8988T (cell line): ENCODE measurements around the gene C5orf47.
A peak's percentile ranks its signal among the peaks of the same experiment; 100 is the strongest.

Source experiments
- DNase-seq: peaks from one replicate; pipeline ENCODE4 v3.0.0; 2011

The C5orf47 gene

DNA sequence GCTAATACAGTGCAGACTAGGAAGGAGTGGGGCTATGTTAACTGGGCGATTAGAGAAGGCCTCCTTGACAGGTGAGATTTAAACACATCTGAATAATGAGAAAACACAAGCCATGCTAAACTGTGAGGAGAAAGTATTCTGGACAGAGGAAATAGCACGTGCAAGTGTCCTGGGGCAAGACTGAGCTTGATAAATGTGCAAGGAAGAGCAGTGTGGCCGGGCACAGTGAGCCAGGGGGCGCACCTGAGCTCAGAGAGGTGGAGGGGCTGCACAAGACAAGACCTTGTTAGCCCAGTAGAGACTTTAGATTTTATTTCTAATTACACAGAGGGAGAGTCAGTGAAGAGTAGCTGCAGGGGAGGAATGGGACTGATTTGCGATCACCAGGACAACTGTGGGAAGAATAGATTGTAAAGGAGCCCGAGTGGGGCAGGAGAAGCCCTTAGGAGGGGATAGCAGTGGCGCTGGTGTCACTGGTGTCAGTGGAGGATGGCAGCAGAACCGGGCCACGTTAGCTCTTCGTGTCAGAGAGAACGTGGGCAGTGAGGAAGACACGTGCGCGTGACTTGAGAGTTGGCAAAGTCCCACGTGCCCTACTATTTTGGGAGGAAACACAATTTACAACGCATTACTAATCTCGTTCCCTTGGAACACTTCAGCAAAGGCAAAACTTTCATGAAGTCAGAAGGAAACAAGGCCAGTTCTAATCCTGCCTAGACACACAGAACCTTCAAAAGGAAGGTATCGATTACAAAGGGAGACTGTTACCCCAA lies 17.9 kb upstream of the C5orf47 start:
- DNase-seq, result no peak

DNA sequence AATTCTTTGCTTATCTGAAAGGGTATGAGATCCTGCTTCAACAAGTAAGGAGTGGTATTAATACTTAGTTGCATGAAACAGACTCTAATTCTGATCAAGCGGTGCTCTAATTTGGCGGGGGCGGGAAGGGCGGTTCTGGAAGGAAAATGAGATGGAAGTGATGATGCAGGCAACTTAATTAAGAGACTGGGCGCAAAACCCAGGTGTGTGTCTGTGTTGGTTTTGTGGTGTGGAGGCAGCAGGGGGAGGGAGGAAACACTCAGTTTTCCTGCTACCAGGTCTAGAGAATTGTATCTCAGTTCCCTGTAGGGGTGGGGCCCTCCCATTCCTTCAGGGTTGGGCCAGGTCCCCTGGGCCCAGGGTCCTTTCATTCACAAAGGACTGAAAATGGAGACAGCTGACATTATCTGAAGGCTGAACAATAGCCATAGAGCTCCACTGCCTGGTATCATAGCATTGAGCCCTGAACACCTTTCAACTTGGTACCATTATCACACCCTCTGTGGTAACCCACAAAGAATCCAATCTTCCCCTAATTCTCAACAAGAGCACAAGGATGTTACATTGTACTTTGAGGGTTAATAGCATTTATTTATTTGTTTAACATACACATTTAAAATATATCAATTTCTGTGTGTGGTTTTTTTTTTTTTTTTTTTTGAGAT lies 17.2 kb upstream of the C5orf47 start:
- no peak for DNase-seq

DNA sequence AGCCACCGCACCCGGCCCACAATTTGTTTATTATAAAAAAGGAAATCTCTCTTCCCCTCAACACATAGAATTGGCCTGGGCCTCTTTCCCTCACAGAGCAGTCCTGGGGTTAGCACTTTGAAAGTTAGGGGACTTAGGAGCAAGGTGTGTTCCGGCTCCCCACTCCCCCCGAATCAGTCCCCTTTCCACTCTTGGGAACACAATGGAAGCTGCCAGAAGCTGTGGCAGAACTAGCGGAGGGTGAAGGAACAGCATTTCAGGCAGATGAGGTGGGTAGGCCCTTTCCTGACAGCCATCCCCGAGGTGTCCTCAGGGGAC lies 16.4 kb upstream of the C5orf47 start:
- DNase-seq, result no peak

DNA sequence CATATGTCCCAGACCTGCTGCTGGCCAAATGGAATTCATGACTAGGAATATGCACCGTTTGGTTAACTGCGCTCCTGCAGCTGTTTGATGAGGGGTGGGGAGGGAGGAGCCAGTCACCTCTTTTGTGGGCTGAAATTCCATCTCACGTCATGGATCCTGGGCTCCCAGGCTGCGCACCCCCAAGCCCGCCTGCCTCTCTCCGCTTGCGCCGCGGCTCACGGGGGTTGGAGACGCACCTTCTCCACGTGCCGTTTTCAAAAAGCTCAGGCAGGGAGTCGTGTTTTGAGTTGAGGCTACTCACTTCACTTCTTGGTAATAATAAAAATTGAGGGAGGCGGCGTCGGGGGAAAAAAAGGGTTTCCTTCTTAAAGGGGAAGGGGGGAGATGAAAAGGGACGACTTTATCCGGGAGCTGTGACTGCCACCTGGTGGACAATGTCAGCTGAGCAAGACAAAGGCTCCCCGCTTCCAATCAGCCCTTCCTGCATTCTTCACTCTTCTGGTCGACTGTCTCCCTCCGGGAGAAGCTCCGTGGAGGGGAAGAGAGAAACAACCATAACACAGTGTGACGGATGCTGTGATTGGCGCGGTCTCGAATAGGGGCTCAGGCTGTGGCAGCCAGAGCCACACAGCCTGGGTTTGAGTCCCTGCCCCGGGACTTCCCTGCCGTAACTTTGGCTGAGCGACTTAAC lies 15.9 kb upstream of the C5orf47 start:
- DNase-seq, result peak; percentile 85

DNA sequence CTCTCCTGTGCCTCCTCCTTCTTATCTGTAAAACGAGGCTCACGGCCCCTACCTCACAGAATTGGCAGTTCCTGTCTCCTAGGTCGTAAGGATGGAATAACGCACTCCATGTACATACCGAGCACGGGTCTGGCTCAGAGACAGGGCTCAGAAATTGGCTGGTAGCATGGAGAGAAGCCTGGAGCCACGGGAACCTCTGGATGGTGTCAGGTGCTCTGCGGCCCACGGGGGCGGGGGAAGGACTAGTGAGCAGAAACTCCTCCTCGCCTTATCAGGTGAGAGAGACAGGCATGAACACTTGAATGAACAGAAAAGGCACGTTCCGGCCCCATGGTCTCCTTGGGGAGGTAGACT lies 15.4 kb upstream of the C5orf47 start:
- no peak for DNase-seq

DNA sequence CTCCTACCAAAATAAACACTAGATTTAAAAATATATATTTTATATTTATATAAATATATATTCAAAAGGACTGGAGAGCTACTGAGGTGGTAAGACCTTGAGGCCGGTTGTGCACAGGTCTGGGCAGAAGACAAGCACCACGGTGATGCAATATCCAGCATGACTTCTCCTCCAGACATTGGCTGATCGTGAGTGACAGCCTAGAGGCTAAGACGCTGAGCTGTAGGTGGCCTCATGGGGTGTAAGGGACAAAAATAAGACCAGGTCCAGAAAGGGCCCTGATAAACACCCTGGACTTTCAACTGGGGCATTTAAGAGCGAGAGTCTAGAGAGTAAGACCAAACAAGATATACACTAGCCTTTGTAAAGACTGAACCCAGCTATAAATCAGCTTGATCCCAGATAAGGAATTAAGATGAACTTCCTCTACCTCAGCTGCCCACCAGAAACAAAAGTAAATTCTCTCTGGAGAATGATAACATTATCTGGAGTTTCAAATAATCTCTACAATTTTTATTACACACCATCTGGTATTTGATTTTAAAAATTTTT lies 14.2 kb upstream of the C5orf47 start:
- no peak for DNase-seq

DNA sequence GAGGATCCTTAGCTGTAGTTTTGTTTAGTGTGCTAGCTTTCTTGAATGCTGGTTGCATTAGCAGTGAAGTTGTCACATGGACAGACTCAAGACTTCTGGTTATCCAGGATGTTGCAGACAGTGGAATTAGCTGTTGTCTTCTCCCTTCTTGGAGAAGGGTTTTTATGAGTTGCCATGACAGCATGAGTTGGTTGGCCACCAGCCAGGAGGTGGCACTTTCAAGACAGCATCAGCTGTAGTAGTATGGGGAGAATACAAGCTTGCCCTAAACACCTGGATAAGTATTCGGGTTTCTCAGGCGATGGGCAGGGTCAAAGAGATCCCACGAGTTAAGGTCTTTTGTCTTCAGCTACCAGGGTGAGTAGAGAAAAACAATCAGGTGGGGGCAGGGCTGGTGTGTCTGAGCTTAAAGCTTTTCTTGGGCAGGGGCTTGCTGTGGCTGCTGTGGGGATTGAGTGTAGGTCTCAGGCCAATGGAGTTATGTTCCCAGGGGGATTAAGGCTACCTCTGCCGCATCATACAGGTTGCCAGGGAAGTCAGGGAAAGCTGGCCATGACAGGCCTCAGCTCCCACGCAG lies 7.7 kb upstream of the C5orf47 start:
- DNase-seq, result no peak

DNA sequence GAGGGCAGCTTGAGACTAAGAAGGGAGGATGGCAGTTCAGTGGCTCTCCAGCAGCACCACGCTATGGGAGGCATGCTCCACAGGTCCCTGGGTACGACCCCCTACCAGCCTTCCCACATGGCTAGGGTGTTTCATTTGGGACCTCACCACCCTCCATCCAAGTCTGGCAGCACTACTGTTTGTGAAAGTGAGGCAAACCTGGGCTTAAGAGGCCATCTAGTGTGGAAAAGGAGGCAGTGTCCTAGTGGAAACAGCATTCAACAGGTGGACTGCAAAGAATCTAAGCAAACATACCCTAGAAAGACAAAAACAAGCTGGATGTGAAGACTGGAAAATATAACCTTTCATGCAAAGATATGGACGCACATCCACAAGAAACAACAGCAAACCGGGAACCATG lies 4.8 kb upstream of the C5orf47 start:
- DNase-seq, result no peak

DNA sequence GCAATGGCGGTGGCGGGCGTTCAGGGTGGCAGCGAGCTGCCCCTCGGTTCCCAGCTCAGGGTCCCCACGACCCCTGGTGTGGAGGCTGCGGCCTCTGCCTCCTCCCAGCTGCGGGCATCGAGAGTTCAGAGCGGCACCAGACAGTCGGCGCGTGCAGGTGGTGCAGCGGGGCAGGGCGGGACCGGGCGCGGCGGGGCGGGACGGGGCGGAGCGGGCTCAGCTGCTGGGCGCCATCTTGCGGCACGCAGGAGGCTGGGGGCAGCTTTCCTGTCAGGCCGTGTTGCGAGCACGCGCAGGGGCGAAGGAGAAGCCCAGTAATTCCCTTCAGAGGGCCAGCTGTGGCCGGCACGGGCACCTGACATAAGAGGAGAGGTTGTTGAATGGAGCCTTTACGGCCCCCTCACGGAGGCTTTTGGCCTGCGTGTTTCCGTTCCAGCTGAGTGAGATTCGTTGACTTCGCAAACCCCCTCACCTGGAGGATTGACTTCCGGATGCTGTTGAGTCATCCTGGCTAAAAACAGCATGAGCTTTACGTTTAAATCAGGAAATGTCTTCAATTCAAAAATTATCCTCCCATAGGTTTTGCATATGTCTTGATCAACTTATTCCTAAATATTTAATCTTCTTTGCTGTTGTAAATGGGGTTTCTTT lies 587 bp downstream of the C5orf47 start:
- DNase-seq, result no peak

DNA sequence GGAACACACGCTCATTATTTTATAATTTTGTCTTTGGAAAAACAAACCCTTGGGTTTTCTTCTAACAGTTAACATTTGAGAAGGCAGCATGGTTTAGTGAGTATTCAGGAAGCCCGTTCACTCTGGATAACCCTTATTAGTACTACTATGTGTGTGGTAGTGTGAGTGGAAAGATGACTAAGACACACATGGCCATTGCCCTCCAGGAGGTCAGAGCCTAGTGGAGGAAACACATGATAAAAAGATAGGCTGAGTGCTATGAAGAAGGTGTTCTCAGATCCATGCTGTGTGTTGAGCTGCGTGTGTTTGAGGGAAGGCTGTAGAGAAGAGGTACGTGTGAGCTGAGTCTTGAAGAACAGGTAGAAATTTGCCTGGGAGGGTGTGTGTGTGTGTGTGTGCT lies 8.4 kb downstream of the C5orf47 start:
- DNase-seq, result no peak

DNA sequence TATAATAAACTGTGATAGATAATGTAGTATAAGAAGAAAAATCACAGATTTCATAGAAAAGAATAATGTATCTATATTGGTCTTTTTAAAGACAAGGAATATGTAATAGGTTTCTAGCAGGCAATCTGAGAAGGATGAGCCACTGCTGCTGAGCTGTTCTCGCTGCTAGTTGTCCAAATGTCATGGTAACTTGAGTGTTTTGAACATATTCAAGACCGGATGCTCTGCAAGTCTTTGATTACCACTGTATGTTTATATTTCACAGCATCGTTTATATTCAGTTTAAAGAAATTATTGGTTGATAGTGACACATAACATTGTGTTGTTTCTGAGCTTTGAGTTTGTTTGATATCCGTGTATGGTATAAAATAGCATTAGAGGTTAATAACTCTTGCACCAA lies 9.6 kb downstream of the C5orf47 start:
- no peak for DNase-seq

DNA sequence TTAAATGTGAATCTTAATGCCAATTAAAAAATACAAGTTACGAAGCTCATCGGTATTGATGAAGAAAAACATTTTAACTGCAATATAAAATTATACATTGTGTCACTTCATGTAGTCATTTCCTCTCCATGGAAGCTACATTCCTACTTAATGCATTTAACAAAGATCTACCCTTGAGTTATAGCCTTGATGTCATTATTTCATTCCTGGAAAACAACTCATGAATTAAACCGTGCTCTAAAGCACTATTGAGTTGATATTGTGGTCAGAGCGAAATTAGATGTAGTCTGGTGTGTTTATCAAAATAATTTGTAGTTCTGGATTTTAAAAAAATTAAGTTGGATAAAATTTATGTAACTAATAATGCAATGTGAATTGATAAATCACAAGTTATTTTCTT lies 11.1 kb downstream of the C5orf47 start:
- no peak for DNase-seq

DNA sequence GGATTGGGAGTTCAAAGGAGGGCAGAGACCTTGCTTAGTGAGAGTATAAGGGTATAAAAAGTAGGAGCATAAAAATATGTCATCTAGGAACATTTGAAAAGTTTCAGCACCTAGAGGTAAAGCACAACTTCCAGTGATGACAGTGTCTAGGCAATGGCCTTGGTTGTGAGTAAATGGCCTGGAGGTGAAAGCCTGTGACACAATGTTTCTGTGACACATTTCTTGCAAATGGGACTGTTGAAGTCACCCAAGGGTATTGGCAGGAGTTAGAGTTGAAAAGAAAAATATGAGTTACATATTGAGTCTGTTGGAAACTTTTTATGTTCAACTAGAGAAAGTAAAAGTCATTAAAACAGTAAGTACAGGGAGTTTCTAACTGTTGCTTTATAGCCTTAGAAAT lies 14.8 kb downstream of the C5orf47 start:
- DNase-seq, result no peak

DNA sequence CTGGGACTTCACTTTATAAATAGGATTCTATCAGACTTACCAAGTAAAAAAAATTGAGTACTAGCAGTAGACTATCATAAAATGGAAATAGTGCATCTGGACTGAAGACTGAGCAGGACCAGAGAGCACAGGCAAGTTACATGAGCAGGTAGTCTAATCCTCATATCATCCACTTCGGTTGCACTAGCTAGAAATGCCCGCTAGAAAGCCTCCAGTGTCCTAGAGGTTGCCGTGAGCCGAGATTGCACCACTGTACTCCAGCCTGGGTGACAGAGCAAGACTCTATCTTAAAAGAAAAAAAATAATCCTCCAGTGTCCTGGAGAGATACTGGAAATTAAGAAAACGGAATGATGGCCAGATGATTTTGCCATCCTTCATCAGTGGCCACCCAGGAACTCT lies 20.0 kb downstream of the C5orf47 start:
- no peak for DNase-seq

DNA sequence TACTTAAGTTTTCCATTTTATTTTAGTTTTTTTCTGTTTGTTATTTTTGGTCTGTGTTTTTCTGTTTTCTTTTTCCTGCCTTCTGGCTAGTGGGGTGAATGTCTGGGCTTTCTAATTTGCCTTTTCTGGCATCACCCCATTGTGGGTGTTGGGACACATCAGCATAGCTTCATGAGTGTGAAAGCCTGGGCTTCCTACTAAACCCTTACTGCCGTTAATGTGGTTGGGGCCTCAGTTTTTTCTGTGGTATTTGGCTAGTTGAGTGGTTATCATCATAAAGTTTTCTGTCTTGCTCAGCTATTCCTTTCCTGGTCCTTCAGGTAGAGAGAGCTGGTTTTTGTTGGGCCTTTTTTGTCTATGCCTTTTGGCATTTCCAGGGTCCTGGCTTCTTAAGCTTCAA lies 21.4 kb downstream of the C5orf47 start:
- no peak for DNase-seq

DNA sequence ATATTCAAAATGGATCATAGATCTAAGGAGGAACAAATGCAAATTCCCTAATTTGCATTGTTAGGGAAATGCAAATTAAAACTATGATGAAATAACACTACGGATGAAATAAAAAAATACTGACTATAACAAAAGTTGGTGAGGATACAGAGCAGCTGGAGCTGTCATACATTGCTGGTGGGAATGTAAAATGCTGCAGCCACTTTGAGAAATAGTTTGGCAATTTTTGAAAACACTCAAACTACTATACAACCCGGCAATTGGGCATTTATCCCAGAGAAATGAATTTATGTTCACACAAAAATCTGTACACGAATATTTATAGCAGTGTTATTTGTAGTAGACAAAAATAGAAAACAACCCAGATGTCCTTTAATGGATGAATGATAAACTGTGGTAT lies 22.5 kb downstream of the C5orf47 start:
- DNase-seq, result no peak

DNA sequence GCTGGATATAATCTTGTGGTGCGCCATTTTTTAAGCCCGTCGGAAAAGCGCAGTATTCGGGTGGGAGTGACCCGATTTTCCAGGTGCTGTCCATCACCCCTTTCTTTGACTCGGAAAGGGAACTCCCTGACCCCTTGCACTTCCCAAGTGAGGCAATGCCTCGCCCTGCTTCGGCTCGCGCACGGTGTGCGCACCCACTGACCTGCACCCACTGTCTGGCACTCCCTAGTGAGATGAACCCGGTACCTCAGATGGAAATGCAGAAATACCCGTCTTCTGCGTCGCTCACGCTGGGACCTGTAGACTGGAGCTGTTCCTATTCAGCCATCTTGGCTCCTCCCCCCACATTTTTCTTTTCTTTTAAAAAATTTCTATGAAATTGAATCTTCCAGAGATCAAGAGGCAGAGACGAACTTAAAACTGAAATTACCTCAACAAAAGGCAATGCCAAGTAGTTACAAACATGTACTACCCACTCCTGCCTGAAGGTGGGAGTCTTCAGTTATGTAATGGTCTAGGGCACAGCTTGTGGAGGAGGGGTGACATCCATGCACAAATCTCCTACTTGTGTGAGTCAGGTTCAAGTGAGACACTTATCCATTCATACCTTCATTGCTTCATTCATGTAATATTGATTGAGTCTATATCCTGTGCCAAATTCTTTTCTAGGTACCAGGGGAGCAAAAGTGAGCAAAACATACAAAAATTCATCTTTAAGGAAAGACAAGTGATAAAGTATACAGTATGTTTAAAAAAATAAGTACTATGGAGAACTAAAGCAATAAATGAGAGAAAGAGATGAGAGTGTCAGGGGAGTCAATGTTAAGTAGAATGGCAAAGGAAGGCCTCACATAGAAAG lies 31.3 kb downstream of the C5orf47 start:
- peak; percentile 20 for DNase-seq

DNA sequence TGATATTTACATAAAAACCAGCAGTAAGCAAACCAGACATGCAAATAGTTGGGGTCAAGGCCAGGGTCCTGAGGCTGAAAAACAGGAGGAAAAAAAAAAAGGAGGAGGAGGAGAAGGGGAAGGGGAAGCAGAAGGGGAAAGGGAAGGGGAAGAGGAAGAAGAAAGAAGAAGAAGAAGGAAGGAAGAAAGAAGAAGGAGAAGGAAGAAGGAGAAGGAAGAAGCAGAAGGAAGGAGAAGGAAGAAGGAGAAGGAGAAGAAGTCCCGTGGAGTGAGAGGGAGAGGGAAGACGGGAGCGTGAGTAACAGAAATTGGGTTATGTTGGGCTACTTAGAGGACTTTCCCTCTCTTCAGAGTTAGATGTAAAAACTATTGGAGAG lies 31.9 kb downstream of the C5orf47 start:
- no peak for DNase-seq

DNA sequence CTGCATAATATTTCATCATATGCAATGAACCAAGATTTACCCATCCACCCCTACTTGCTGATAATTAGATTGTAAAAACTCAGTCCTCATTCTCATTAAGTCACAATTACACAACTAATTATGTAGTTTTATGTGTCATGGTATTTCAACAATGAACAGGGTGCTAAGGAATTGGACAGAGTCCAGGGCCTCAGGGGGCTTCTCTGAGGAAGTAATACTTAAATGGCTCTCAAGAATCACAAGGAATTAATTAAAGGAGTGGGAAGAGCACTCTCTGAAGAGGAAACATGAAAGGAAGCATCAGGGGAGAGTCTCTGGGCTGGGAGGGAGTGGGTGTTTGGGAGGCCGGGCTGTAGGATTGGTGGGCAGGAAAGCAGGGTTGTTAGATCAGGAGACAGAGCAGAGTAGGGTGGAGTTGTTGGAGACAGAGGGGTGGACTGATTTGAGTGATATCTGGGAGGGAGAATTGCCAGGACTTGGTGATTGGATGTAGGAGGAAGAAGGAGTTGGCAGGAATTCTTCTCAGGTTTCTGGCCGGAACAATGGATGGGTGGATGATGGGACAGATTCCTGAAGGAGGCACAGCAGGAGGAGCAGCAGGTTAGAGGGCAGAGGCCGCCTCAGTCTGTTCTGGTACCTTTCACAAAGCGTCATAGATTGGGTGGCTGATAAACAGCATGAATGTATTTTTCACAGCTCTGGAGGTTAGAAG lies 33.6 kb downstream of the C5orf47 start:
- no peak for DNase-seq

DNA sequence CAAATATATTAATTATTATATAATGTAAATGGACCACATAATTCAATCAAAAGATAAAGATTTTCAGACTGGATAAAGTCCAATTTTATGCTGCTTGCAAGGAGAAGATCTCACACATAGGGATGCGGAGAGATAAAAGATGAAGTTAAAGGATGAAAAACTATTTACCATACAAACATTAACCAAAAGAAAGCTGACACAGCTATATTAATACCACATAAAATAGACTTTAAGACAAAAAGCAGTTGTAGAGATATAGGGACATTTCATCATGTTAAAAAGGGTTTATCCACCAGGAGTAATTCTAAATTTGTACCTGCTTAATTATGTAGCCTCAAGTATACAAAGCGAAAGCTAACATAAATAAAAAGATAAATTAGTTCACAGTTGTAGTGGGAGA lies 41.3 kb downstream of the C5orf47 start:
- DNase-seq, result no peak

DNA sequence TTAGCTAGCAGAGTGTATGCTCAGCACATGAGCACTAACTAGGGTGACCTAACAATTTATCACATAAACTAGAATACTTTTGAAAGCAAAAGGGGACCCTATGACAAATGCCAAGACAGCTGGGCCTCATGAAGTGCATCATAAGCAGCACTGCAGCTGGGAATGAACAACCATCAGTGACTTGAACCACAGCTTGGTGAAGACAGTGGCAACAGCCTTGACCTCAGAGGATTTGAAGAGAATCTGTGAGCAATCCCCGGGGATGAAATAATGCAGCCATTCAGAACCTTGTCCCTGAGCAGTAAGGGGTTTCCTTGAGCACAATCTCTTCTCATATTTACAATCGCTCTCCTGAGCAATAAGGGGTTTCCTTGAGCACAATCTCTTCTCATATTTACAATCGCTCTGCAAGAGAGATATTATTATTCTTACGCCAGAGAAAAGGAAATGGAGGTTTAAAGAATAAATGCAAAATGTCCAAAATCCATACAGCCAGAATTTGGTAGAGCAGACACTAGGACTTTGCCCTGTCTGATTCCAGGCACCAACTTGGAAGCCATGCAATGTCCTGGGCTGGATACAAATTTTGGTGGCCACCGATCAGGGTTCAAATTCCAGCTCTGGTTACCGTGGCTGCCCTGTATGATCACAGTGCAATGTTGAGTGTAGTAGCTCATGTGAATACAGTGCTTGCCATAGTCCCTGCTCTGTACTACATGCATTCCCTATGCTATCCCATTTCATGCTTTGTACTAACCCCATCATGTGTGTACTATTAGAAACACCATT lies 55.7 kb downstream of the C5orf47 start:
- no peak for DNase-seq
